ENCODE data around the gene JUP.

DNA sequence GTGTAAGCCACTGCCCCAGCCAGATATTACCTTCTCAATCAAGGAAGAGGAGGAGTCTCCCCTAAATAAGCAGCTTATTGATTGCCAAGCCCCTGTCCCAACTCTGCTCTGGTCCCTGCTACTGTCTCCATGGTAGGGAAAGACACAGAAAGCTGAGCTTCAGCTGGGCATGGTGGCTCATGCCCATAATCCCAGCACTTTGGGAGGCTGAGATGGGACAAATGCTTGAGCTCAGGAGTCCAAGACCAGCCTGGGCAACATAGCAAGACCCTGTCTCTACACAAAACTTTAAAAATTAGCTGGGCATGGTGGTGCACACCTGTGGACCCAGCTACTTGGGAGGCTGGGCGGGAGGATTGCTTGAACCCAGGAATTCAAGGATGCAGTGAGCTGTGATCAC is 6.6 kb downstream of the JUP start:
- TF ChIP-seq CTCF (IDR thresholded peaks at IDR 0.05; ENCODE audit: poor library complexity) (no peak), EZH2 (IDR thresholded peaks at IDR 0.05; ENCODE audit: borderline replicate concordance) (no peak), EZH2phosphoT487 (IDR thresholded peaks at IDR 0.05; ENCODE audit: low read depth, severe bottlenecking, unreplicated experiment) (no peak)

Data from hepatocyte (in vitro differentiated cells).